AG04449 (cell line): ENCODE results near the gene KRT12.

Source experiments
- CTCF ChIA-PET: fragments of 350-600 bp; formaldehyde crosslinking; extraction: SDS; loops from one replicate; lab custom pipeline; 2021; ENCODE audit warnings: antibody characterized with exemption; lab: Yijun Ruan, JAX
- POLR2A ChIA-PET: fragments of 400-600, 350-600 bp; formaldehyde crosslinking; extraction: SDS; loops from one replicate; lab custom pipeline; 2020; ENCODE audit warnings: antibody characterized with exemption, inconsistent platforms; lab: Yijun Ruan, JAX
- DNase-seq: peaks from one replicate; pipeline ENCODE4 v3.0.0-alpha.2; 2010; ENCODE audit warnings: low read depth, low spot score
- H3K4me3 ChIP-seq: 2 replicates; pipeline ENCODE4 v1.5.1; 2011; ENCODE audit warnings: low read depth, mild to moderate bottlenecking, control low read depth, low read length
- CTCF ChIP-seq: IDR thresholded peaks from one replicate; pipeline ENCODE4 v1.5.1; 2011; ENCODE audit warnings: mild to moderate bottlenecking, moderate library complexity, low read length, control low read depth, inconsistent platforms; ENCODE audit not compliant: insufficient read depth; ENCODE audit errors: missing control alignments

The KRT12 gene

DNA sequence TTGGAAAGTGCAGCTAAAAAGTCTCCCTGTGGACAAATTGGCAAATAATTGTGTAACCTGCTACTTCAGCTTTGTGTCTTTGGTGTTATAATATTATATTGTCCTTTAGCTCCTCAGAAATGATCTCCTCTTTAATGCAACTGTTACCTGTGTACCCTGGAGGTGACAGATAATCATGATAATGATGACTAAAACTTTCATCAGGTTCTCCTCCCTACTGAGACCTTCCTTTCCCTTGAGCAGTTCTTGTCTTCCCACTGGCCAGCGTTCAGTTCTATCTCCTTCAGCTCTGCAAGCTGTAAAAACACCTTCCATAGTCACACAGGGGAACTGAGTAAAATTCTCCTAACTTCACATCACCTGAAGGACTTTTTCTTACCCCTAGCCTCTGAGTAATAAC, 14.7 kb downstream of the KRT12 start:
- no peak for TF ChIP-seq CTCF
- ChIA-PET CTCF (interaction anchor here (1.1 to 3.0 kb wide), 7 partner anchors 49 to 816 kb away, joined by 3 to 20 read pairs (median 11); no protein-coding TSS in a partner anchor), POLR2A (no interaction called here)
- DNase-seq, result no peak
- H3K4me3 ChIP-seq, result no peak overlapping the region

GRCh38 chr17:40850293-40850972, 16.6 kb downstream of the KRT12 start:
- no peak for TF ChIP-seq CTCF
- CTCF ChIA-PET, result interaction anchor here (0.5 to 4.4 kb wide), 7 partner anchors 44 to 816 kb away, joined by 3 to 21 read pairs (median 9); no protein-coding TSS in a partner anchor
- no peak overlapping the region for H3K4me3 ChIP-seq
- DNase-seq, result no peak
- POLR2A ChIA-PET, result no interaction called here

GRCh38 chr17:40849723-40850122, 17.3 kb downstream of the KRT12 start:
- no peak overlapping the region for H3K4me3 ChIP-seq
- TF ChIP-seq CTCF, result no peak
- CTCF ChIA-PET, result interaction anchor here (0.6 to 4.4 kb wide), 5 partner anchors 7 to 816 kb away, joined by 3 to 21 read pairs (median 8); no protein-coding TSS in a partner anchor
- POLR2A ChIA-PET, result no interaction called here
- no peak for DNase-seq

GRCh38 chr17:40848583-40849235, 18.3 kb downstream of the KRT12 start:
- H3K4me3 ChIP-seq, result no peak overlapping the region
- DNase-seq, result no peak
- TF ChIP-seq CTCF, result no peak
- POLR2A ChIA-PET, result no interaction called here
- CTCF ChIA-PET, result interaction anchor here (1.0 to 4.4 kb wide), 8 partner anchors 8 to 817 kb away, joined by 3 to 21 read pairs (median 7); no protein-coding TSS in a partner anchor

GRCh38 chr17:40846515-40847144, 20.4 kb downstream of the KRT12 start:
- TF ChIP-seq CTCF, result no peak
- no peak for DNase-seq
- CTCF ChIA-PET, result interaction anchor here (1.0 to 4.4 kb wide), 8 partner anchors 14 to 821 kb away, joined by 3 to 21 read pairs (median 4); no protein-coding TSS in a partner anchor
- POLR2A ChIA-PET, result no interaction called here
- no peak overlapping the region for H3K4me3 ChIP-seq
